OCI-LY7 (cell line): ENCODE data around the gene ICAM5.

Experiments
- CTCF ChIP-seq: fragments of 200-600 bp; sonication (generic); conservative IDR thresholded peaks from 2 replicates; pipeline ENCODE4 v1.5.1; 2014; ENCODE audit warnings: mild to moderate bottlenecking, antibody characterized with exemption, low read length, moderate library complexity, mixed read lengths
- EZH2phosphoT487 ChIP-seq: fragments of 200-600 bp; sonication (generic); IDR thresholded peaks from 2 replicates; pipeline ENCODE4 v1.6.1; 2018; ENCODE audit warnings: low read depth, borderline replicate concordance, mild to moderate bottlenecking, mixed run types, antibody characterized with exemption, low read length, moderate library complexity, mixed read lengths

- TF ChIP-seq CTCF = no peak
- no peak for TF ChIP-seq EZH2phosphoT487
Measured at GRCh38 chr19:10325732-10326131, 36.0 kb downstream of the ICAM5 start.
